ENCODE results near the gene ZNF8. TPM values are rescaled to one million over a fixed set of nuclear protein-coding genes. Genes with fewer than 3 reads are reported as not detected.
"Not testable (repeated sequence)": the region's sequence is repeated elsewhere in the genome, so short reads cannot be mapped to it uniquely, and the experiment has no call there.

Gene ZNF8
- total and polyA plus RNA-seq, 10 donors: 0.91 to 10.7 (median 7.4) TPM

- DNase-seq: peak; percentile 91
- Histone ChIP-seq H3K4me1 (peaks cover 0 to 53% (median 32%) of the 10 kb centered on the region in 6 donors), H3K27ac (peak overlapping the region; percentile 30 to 87 (median 80)), H3K27me3 (replicated peaks in 1 of 7) (peaks cover 0 to 51% (median 2%) of the 10 kb centered on the region in 7 donors), H3K4me3 (peak overlapping the region; percentile 31 to 76 (median 64)), H3K36me3 (peaks cover 0 to 21% (median 3%) of the 10 kb centered on the region in 6 donors), H3K9me3 (no peaks in the 10 kb centered on the region)
- WGBS, 5 donors: 1 to 3% (median 2%) methylated on average over 22 to 82 of the region's 82 CpGs
- intact Hi-C loops (cut with DNase I; ENCODE audit: low total_unique reads): no loop called here
- peak in 1 of 3 donors; percentile 12 for TF ChIP-seq POLR2A (IDR thresholded peaks at IDR 0.05)
- TF ChIP-seq POLR2AphosphoS5 (IDR thresholded peaks at IDR 0.05): peak; percentile 81 to 87 (median 81)
- TF ChIP-seq CTCF (IDR thresholded peaks at IDR 0.05 in 8 of 11, conservative IDR thresholded peaks at IDR 0.05 in 3 of 11): no peak
These were observed 68.5 kb downstream of the ZNF8 start for GRCh38 chr19:58346961-58347929.

- DNase-seq; intact Hi-C loops (cut with DNase I; ENCODE audit: low total_unique reads); H3K9me3 ChIP-seq: not testable (repeated sequence)
- peak overlapping the region in 7 of 8 donors; percentile 29 to 87 (median 82) for H3K27ac ChIP-seq
- 18 to 32% (median 29%) methylated on average over 12 of the region's 12 CpGs for WGBS, 5 donors
- peaks cover 0 to 21% (median 3%) of the 10 kb centered on the region in 6 donors for H3K36me3 ChIP-seq
- peak overlapping the region; percentile 31 to 76 (median 64) for H3K4me3 ChIP-seq
- peaks cover 0 to 51% (median 2%) of the 10 kb centered on the region in 7 donors for H3K27me3 ChIP-seq (replicated peaks in 1 of 7)
- H3K4me1 ChIP-seq: peaks cover 0 to 53% (median 32%) of the 10 kb centered on the region in 6 donors
These were observed 69.3 kb downstream of the ZNF8 start for GRCh38 chr19:58348080-58348479.

GRCh38 chr19:58349590-58349989 is 70.8 kb downstream of the ZNF8 start:
- peak; percentile 20 for DNase-seq
- 48 to 62% (median 55%) methylated on average over 8 of the region's 8 CpGs for WGBS, 5 donors
- no peak overlapping the region for H3K27ac ChIP-seq
- TF ChIP-seq CTCF (IDR thresholded peaks at IDR 0.05 in 8 of 11, conservative IDR thresholded peaks at IDR 0.05 in 3 of 11): no peak
- TF ChIP-seq POLR2A (IDR thresholded peaks at IDR 0.05): no peak
- no peak for TF ChIP-seq POLR2AphosphoS5 (IDR thresholded peaks at IDR 0.05)
- H3K4me3 ChIP-seq: peak overlapping the region in 3 of 8 donors; percentile 4 to 43 (median 18)
- H3K4me1 ChIP-seq: peaks cover 0 to 53% (median 32%) of the 10 kb centered on the region in 6 donors
- H3K27me3 ChIP-seq (replicated peaks in 1 of 7): peaks cover 0 to 51% (median 2%) of the 10 kb centered on the region in 7 donors
- intact Hi-C loops (cut with DNase I; ENCODE audit: low total_unique reads): no loop called here
- H3K36me3 ChIP-seq: peaks cover 0 to 24% (median 3%) of the 10 kb centered on the region in 6 donors
- H3K9me3 ChIP-seq: no peaks in the 10 kb centered on the region

- intact Hi-C loops (cut with DNase I; ENCODE audit: low total_unique reads): no loop called here
- Histone ChIP-seq H3K9me3 (no peaks in the 10 kb centered on the region), H3K4me1 (peaks cover 0 to 54% (median 33%) of the 10 kb centered on the region in 6 donors), H3K27me3 (replicated peaks in 1 of 7) (peaks cover 0 to 53% (median 2%) of the 10 kb centered on the region in 7 donors), H3K27ac (no peak overlapping the region), H3K36me3 (peaks cover 0 to 24% (median 3%) of the 10 kb centered on the region in 6 donors), H3K4me3 (peak overlapping the region in 5 of 8 donors; percentile 3 to 43 (median 15))
- TF ChIP-seq POLR2AphosphoS5 (IDR thresholded peaks at IDR 0.05): peak in 1 of 3 donors; percentile 10
- TF ChIP-seq CTCF (IDR thresholded peaks at IDR 0.05 in 8 of 11, conservative IDR thresholded peaks at IDR 0.05 in 3 of 11): no peak
- WGBS, 5 donors: 29 to 78% (median 55%) methylated on average over 45 to 84 of the region's 84 CpGs
- DNase-seq: no peak
These were observed 71.5 kb downstream of the ZNF8 start for GRCh38 chr19:58350001-58350861.
